Muscle of leg (tissue), 11 donors: Measurements from ENCODE around the gene PISD. TPM values are rescaled to one million over a fixed set of nuclear protein-coding genes. Genes with fewer than 3 reads are reported as not detected.

ENCODE experiments used
- DNase-seq: peaks from one replicate; pipeline ENCODE4 v3.0.0; 2013
- H3K27ac ChIP-seq: one replicate; pipeline ENCODE4 v1.5.1; 2013; ENCODE audit warnings: mild to moderate bottlenecking, low read length, control low read depth
- H3K27me3 ChIP-seq: one replicate; pipeline ENCODE4 v1.6.1; 2013; ENCODE audit warnings: low read length; ENCODE audit not compliant: control insufficient read depth, insufficient read depth
- H3K36me3 ChIP-seq: one replicate; pipeline ENCODE4 v1.6.1; 2013; ENCODE audit warnings: low read length; ENCODE audit not compliant: control insufficient read depth, insufficient read depth
- H3K4me1 ChIP-seq: one replicate; pipeline ENCODE4 v1.6.1; 2013; ENCODE audit warnings: low read length; ENCODE audit not compliant: control insufficient read depth, insufficient read depth
- H3K4me3 ChIP-seq: one replicate; pipeline ENCODE4 v1.5.1; 2013; ENCODE audit warnings: low read length, control low read depth
- H3K9me3 ChIP-seq: replicated peaks from 2 replicates; pipeline ENCODE4 v1.6.1; 2013; ENCODE audit warnings: low read depth, low read length; ENCODE audit not compliant: control insufficient read depth
- WGBS: methylation state at CpG from one replicate; pipeline ENCODE4 v1.1.5; 2013; ENCODE audit warnings: missing lambda C conversion rate; ENCODE audit not compliant: insufficient coverage; 5-methylcytosine and 5-hydroxymethylcytosine counted together
- polyA plus RNA-seq, 8 donors: library from polyadenylated mRNA; unstranded; fragments of 120-200 nt; gene quantifications; one replicate each; pipeline versions ENCODE4 v1.2.1 to v1.2.3, GENCODE V29; 2013; ENCODE audit warnings: inconsistent platforms in 1 of 8, low replicate concordance in 1 of 8; ENCODE audit not compliant: insufficient read length in 8 of 8, insufficient read depth in 1 of 8
- total RNA-seq: library from RNA; stranded (reverse); fragments of 120-200 nt; gene quantifications from one replicate; pipeline ENCODE4 v1.2.4, GENCODE V29; 2013

Gene PISD
- total and polyA plus RNA-seq, 9 donors = 16.1 to 22.6 (median 19.5) TPM

GRCh38 chr22:31611061-31611760 lies 50.8 kb downstream of the PISD start:
- H3K27ac ChIP-seq = no peak overlapping the region
- DNase-seq = no peak
- H3K9me3 ChIP-seq = no peaks in the 10 kb centered on the region
- 73% methylated on average over 16 of the region's 16 CpGs for WGBS
- H3K27me3 ChIP-seq = no peaks in the 10 kb centered on the region
- H3K36me3 ChIP-seq = peaks cover 22% of the 10 kb centered on the region
- H3K4me3 ChIP-seq = no peak overlapping the region
- H3K4me1 ChIP-seq = peaks cover 32% of the 10 kb centered on the region

- WGBS = 91% methylated on average over 5 of the region's 6 CpGs
- Histone ChIP-seq H3K9me3 (no peaks in the 10 kb centered on the region), H3K27ac (no peak overlapping the region), H3K4me3 (no peak overlapping the region), H3K4me1 (peaks cover 26% of the 10 kb centered on the region), H3K27me3 (no peaks in the 10 kb centered on the region), H3K36me3 (peaks cover 22% of the 10 kb centered on the region)
- no peak for DNase-seq
These were observed 51.4 kb downstream of the PISD start for GRCh38 chr22:31610611-31611010.

GRCh38 chr22:31609716-31610115 lies 52.3 kb downstream of the PISD start:
- 91% methylated on average over 9 of the region's 10 CpGs for WGBS
- H3K27me3 ChIP-seq = no peaks in the 10 kb centered on the region
- H3K4me1 ChIP-seq = peaks cover 17% of the 10 kb centered on the region
- H3K27ac ChIP-seq = no peak overlapping the region
- H3K9me3 ChIP-seq = no peaks in the 10 kb centered on the region
- DNase-seq = no peak
- no peak overlapping the region for H3K4me3 ChIP-seq
- H3K36me3 ChIP-seq = peaks cover 22% of the 10 kb centered on the region

GRCh38 chr22:31607696-31608095 lies 54.3 kb downstream of the PISD start:
- H3K36me3 ChIP-seq = peaks cover 25% of the 10 kb centered on the region
- H3K4me3 ChIP-seq = no peak overlapping the region
- no peak overlapping the region for H3K27ac ChIP-seq
- no peaks in the 10 kb centered on the region for H3K27me3 ChIP-seq
- H3K9me3 ChIP-seq = no peaks in the 10 kb centered on the region
- 95% methylated on average over 6 of the region's 7 CpGs for WGBS
- no peak for DNase-seq
- H3K4me1 ChIP-seq = peaks cover 12% of the 10 kb centered on the region

GRCh38 chr22:31605851-31606585 lies 56.0 kb downstream of the PISD start:
- Histone ChIP-seq H3K4me3 (no peak overlapping the region), H3K27me3 (no peaks in the 10 kb centered on the region), H3K4me1 (peaks cover 6% of the 10 kb centered on the region), H3K27ac (no peak overlapping the region), H3K9me3 (no peaks in the 10 kb centered on the region), H3K36me3 (peaks cover 30% of the 10 kb centered on the region)
- DNase-seq = no peak
- WGBS = 100% methylated on average over 2 of the region's 9 CpGs

GRCh38 chr22:31604746-31605705 lies 57.0 kb downstream of the PISD start:
- peaks cover 27% of the 10 kb centered on the region for H3K36me3 ChIP-seq
- WGBS = 74% methylated on average over 16 of the region's 17 CpGs
- H3K4me3 ChIP-seq = no peak overlapping the region
- no peak overlapping the region for H3K27ac ChIP-seq
- DNase-seq = no peak
- no peaks in the 10 kb centered on the region for H3K9me3 ChIP-seq
- H3K27me3 ChIP-seq = no peaks in the 10 kb centered on the region
- H3K4me1 ChIP-seq = no peaks in the 10 kb centered on the region

GRCh38 chr22:31604137-31604705 lies 57.8 kb downstream of the PISD start:
- H3K36me3 ChIP-seq = peaks cover 24% of the 10 kb centered on the region
- H3K4me3 ChIP-seq = no peak overlapping the region
- no peaks in the 10 kb centered on the region for H3K4me1 ChIP-seq
- no peaks in the 10 kb centered on the region for H3K9me3 ChIP-seq
- 77% methylated on average over 5 of the region's 14 CpGs for WGBS
- no peak overlapping the region for H3K27ac ChIP-seq
- no peak for DNase-seq
- no peaks in the 10 kb centered on the region for H3K27me3 ChIP-seq

DNA sequence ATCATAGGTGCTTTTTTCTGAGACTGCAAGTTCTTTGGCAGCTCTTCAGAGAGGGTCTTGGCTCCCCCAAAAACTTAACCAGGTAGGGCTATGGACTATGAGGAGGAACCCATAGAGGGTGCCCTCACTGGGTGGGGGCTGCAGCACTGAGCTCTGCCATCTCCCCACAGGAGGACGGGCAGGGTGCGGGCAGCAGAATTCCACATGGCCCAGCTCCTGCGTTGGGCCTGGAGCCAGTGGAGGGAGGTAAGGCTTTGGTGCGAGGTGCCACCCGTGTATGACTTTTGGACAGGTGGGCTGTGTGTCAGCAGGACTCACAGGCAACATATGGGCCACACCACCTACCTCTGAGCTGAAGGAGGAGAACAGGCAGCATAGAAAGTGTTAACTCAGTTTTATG lies 58.4 kb downstream of the PISD start:
- peaks cover 24% of the 10 kb centered on the region for H3K36me3 ChIP-seq
- H3K27ac ChIP-seq = no peak overlapping the region
- no peaks in the 10 kb centered on the region for H3K27me3 ChIP-seq
- H3K4me3 ChIP-seq = no peak overlapping the region
- no peaks in the 10 kb centered on the region for H3K4me1 ChIP-seq
- 100% methylated on average over 1 of the region's 5 CpGs for WGBS
- no peak for DNase-seq
- H3K9me3 ChIP-seq = no peaks in the 10 kb centered on the region

- DNase-seq = no peak
- H3K4me1 ChIP-seq = no peaks in the 10 kb centered on the region
- H3K36me3 ChIP-seq = peaks cover 19% of the 10 kb centered on the region
- WGBS = 81% methylated on average over 10 of the region's 10 CpGs
- no peak overlapping the region for H3K4me3 ChIP-seq
- no peaks in the 10 kb centered on the region for H3K9me3 ChIP-seq
- no peak overlapping the region for H3K27ac ChIP-seq
- no peaks in the 10 kb centered on the region for H3K27me3 ChIP-seq
These were observed 58.9 kb downstream of the PISD start for GRCh38 chr22:31603081-31603525.
